Ovary (tissue), 3 donors: ENCODE measurements around the gene CUEDC2.

Experiments
- CTCF ChIP-seq, 3 donors: fragments of 450-650 bp in 2 of 3; fragments of 200-600 bp in 1 of 3; IDR thresholded peaks; one replicate each; pipeline versions ENCODE4 v1.5.1 to v1.8.0; 2016 to 2022; ENCODE audit warnings: antibody characterized with exemption in 3 of 3, mild to moderate bottlenecking in 1 of 3
- EP300 ChIP-seq: sonication (generic); formaldehyde crosslinking; IDR thresholded peaks from one replicate; pipeline ENCODE4 v1.6.1; 2017; ENCODE audit warnings: antibody characterized with exemption
- POLR2A ChIP-seq: fragments of 450-650 bp; IDR thresholded peaks from one replicate; pipeline ENCODE4 v1.6.1; 2017; ENCODE audit warnings: antibody characterized with exemption, mild to moderate bottlenecking, moderate library complexity
- donor health status: DM: no; HTN: no; CAD: no.

GRCh38 chr10:102458656-102459055, 26.3 kb upstream of the CUEDC2 start:
- TF ChIP-seq CTCF (IDR thresholded peaks at IDR 0.05) (no peak), EP300 (no peak), POLR2A (no peak)
